GM19328 (cell line): ENCODE results near the gene EXOC7.
"Not testable (repeated sequence)": the region's sequence is repeated elsewhere in the genome, so short reads cannot be mapped to it uniquely, and the experiment has no call there.

ENCODE experiments used
- ATAC-seq: cut with Tn5 transposase; IDR thresholded peaks from one replicate; pipeline ENCODE4 v1.9.1; 2021; ENCODE audit warnings: mild to moderate bottlenecking, moderate library complexity; ENCODE audit not compliant: unreplicated experiment

EXOC7 gene

GRCh38 chr17:76089680-76090516, 13.7 kb downstream of the EXOC7 start:
- no peak for ATAC-seq

- ATAC-seq, result no peak
Observed at GRCh38 chr17:76088868-76089576, 14.6 kb downstream of the EXOC7 start.

GRCh38 chr17:76088041-76088867, 15.3 kb downstream of the EXOC7 start:
- no peak for ATAC-seq

- ATAC-seq, result no peak
Observed at GRCh38 chr17:76087531-76087930, 16.1 kb downstream of the EXOC7 start.

- no peak for ATAC-seq
Observed at GRCh38 chr17:76086384-76086783, 17.2 kb downstream of the EXOC7 start.

GRCh38 chr17:76085731-76086366, 17.7 kb downstream of the EXOC7 start:
- no peak for ATAC-seq

- ATAC-seq, result no peak
Observed at GRCh38 chr17:76085066-76085730, 18.4 kb downstream of the EXOC7 start.

- no peak for ATAC-seq
Observed at GRCh38 chr17:76083536-76084182, 19.9 kb downstream of the EXOC7 start.

- ATAC-seq, result no peak
Observed at GRCh38 chr17:76082326-76083251, 21.0 kb downstream of the EXOC7 start.

- no peak for ATAC-seq
Observed at GRCh38 chr17:76081295-76082210, 22.0 kb downstream of the EXOC7 start.

GRCh38 chr17:76080768-76081287, 22.8 kb downstream of the EXOC7 start:
- ATAC-seq, result no peak

GRCh38 chr17:76079956-76080767, 23.4 kb downstream of the EXOC7 start:
- ATAC-seq, result no peak

- no peak for ATAC-seq
Observed at GRCh38 chr17:76079535-76079955, 24.0 kb downstream of the EXOC7 start.

- ATAC-seq, result no peak
Observed at GRCh38 chr17:76078860-76079534, 24.6 kb downstream of the EXOC7 start, which contains the start of gene ZACN. TSS of gene ZACN (plus strand) at chr17:76079182. CDS start at chr17:76079265, 83 bp downstream.

- not testable (repeated sequence) for ATAC-seq
Observed at GRCh38 chr17:76078370-76078769, 25.2 kb downstream of the EXOC7 start.

- ATAC-seq, result no peak
Observed at GRCh38 chr17:76077584-76078110, 25.9 kb downstream of the EXOC7 start.
